HFFc6 (cell line): ENCODE results near the gene PFN2. TPM values are rescaled to one million over a fixed set of nuclear protein-coding genes. Genes with fewer than 3 reads are reported as not detected.

Source experiments
- DNase-seq: peaks from one replicate; pipeline ENCODE4 v3.0.0-alpha.2; 2018
- H3K27ac Mint-ChIP-seq: 2 replicates; pipeline ENCODE4 v1.8.0; 2020; ENCODE audit warnings: mild to moderate bottlenecking, mixed read lengths
- H3K27me3 Mint-ChIP-seq: 2 replicates; pipeline ENCODE4 v1.8.0; 2021; ENCODE audit warnings: mild to moderate bottlenecking, moderate library complexity, mixed read lengths; ENCODE audit not compliant: insufficient read depth
- H3K36me3 Mint-ChIP-seq: 2 replicates; pipeline ENCODE4 v1.8.0; 2021; ENCODE audit warnings: low read depth, mixed read lengths
- H3K4me1 Mint-ChIP-seq: 2 replicates; pipeline ENCODE4 v1.8.0; 2020; ENCODE audit warnings: low read depth, mixed read lengths
- H3K4me3 Mint-ChIP-seq: 2 replicates; pipeline ENCODE4 v1.8.0; 2020; ENCODE audit warnings: mild to moderate bottlenecking, moderate library complexity, mixed read lengths
- H3K9me3 Mint-ChIP-seq: 2 replicates; pipeline ENCODE4 v1.8.0; 2020; ENCODE audit warnings: mild to moderate bottlenecking, mixed read lengths
- total RNA-seq, 6 experiments: library from RNA; stranded (reverse); fragmentation: NEBNext Ultra II Directional; extraction: Animal tissue kit (Norgen Biotek cat#: 25700); gene quantifications; 2 replicates in 1 of 6; 3 replicates in 5 of 6; pipeline ENCODE4 v1.2.3, GENCODE V29; 2021
- TF ChIP-seq, protein P1 (sequence below): fragments of 200-600 bp; sonication (generic); IDR thresholded peaks from 2 replicates; pipeline ENCODE4 v1.5.0; 2021; ENCODE audit warnings: antibody characterized with exemption, mild to moderate bottlenecking

Gene PFN2
- total RNA-seq, 6 experiments from 2014 or later, result 369 to 470 (median 454) TPM

DNA sequence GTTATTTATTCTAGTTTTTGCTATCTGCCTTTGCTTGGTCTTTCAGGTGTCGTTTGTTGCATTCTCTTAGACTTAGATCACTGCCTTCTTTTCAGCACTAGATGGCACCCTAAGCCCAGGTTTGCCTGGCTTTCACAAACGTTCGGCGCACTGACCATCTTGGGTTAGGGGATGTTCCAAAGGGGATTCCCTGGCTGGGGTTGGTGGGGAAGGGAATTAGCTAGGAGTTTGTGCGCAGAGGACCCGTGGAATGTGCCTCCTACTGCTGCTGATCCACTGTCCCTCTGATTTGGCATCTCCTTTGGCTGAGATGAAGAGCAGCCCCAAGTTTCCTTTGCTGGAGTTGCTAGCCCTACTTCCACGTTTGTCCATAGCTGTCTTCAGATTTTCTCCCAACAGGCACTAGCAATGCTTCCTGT is 33.9 kb downstream of the PFN2 start:
- peak; percentile 49 for DNase-seq
- Mint-ChIP-seq H3K4me1 (peaks cover 72% of the 10 kb centered on the region), H3K9me3 (peaks cover 5% of the 10 kb centered on the region), H3K27ac (peak overlapping the region; percentile 20; the same call in 1 of the 2 replicates), H3K4me3 (peak overlapping the region; percentile 81), H3K27me3 (peaks cover 2% of the 10 kb centered on the region; the same call in 1 of the 2 replicates), H3K36me3 (peaks cover 23% of the 10 kb centered on the region)
- TF ChIP-seq, protein P1, sequence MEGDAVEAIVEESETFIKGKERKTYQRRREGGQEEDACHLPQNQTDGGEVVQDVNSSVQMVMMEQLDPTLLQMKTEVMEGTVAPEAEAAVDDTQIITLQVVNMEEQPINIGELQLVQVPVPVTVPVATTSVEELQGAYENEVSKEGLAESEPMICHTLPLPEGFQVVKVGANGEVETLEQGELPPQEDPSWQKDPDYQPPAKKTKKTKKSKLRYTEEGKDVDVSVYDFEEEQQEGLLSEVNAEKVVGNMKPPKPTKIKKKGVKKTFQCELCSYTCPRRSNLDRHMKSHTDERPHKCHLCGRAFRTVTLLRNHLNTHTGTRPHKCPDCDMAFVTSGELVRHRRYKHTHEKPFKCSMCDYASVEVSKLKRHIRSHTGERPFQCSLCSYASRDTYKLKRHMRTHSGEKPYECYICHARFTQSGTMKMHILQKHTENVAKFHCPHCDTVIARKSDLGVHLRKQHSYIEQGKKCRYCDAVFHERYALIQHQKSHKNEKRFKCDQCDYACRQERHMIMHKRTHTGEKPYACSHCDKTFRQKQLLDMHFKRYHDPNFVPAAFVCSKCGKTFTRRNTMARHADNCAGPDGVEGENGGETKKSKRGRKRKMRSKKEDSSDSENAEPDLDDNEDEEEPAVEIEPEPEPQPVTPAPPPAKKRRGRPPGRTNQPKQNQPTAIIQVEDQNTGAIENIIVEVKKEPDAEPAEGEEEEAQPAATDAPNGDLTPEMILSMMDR, result peak; percentile 86

GRCh38 chr3:149934524-149934923 is 36.2 kb downstream of the PFN2 start:
- H3K36me3 Mint-ChIP-seq, result peaks cover 27% of the 10 kb centered on the region
- no peak overlapping the region; the same call in 1 of the 2 replicates for H3K27ac Mint-ChIP-seq
- DNase-seq, result peak; percentile 59
- TF ChIP-seq, protein P1, result no peak
- H3K4me1 Mint-ChIP-seq, result peaks cover 49% of the 10 kb centered on the region
- peaks cover 2% of the 10 kb centered on the region; the same call in 1 of the 2 replicates for H3K27me3 Mint-ChIP-seq
- peaks cover 5% of the 10 kb centered on the region for H3K9me3 Mint-ChIP-seq
- no peak overlapping the region for H3K4me3 Mint-ChIP-seq

GRCh38 chr3:149933858-149934257 is 36.8 kb downstream of the PFN2 start:
- H3K36me3 Mint-ChIP-seq, result peaks cover 22% of the 10 kb centered on the region
- no peak overlapping the region for H3K4me3 Mint-ChIP-seq
- H3K9me3 Mint-ChIP-seq, result peaks cover 5% of the 10 kb centered on the region

DNA sequence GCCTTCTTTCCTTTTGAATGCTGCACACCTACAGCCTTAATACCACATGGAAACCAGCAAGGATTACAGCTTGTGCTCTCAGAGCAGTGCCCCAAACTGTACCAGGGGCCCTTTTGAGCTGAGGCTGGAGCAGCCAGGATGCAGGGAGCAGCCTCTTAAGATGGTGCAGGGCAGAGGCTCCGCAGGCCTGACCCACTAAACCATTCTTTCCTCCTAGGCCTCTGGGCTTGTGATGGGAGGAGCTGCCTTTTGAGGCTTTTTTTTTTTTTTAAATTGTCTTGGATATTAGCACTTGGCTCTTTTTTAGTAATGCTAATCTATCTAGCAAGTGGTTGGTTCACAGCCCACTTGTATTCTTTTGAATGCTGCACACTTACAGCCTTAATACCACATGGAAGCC is 37.7 kb downstream of the PFN2 start:
- Mint-ChIP-seq H3K4me3 (no peak overlapping the region), H3K9me3 (peaks cover 5% of the 10 kb centered on the region), H3K27ac (no peak overlapping the region), H3K27me3 (peaks cover 2% of the 10 kb centered on the region; the same call in 1 of the 2 replicates), H3K36me3 (peaks cover 22% of the 10 kb centered on the region), H3K4me1 (peaks cover 34% of the 10 kb centered on the region)
- TF ChIP-seq, protein P1, result no peak
- no peak for DNase-seq

More at GRCh38 chr3:149933858-149934257, 36.8 kb downstream of the PFN2 start:
- H3K27me3 Mint-ChIP-seq, result peaks cover 2% of the 10 kb centered on the region; the same call in 1 of the 2 replicates
- no peak for DNase-seq
- no peak overlapping the region for H3K27ac Mint-ChIP-seq
- H3K4me1 Mint-ChIP-seq, result peaks cover 42% of the 10 kb centered on the region
- TF ChIP-seq, protein P1, result no peak

DNA sequence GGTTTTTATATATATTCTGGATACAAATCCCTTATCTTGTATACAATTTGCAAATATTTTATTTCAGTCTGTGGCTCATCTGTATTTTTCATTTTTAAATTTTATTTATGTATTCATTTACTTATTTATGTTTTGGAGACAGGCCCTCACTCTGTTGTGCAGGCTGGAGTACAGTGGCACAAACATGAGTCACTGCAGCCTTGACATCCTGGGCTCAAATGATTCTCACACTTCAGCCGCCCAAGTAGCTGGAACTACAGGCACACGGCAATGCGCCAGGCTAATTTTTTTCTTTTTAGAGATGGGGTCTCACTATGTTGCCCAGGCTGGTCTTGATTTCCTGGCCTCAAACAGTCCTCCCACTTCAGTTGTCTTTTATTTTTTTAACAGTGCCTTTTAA is 50.6 kb downstream of the PFN2 start:
- Mint-ChIP-seq H3K36me3 (peaks cover 4% of the 10 kb centered on the region), H3K27me3 (no peaks in the 10 kb centered on the region), H3K4me1 (no peaks in the 10 kb centered on the region), H3K9me3 (no peaks in the 10 kb centered on the region), H3K27ac (no peak overlapping the region), H3K4me3 (no peak overlapping the region)
- TF ChIP-seq, protein P1, result no peak
- DNase-seq, result no peak
